GM12873 (cell line): ENCODE measurements around the gene GNB1.

Experiments used
- TF ChIP-seq, protein P1 (sequence below): IDR thresholded peaks from 2 replicates; pipeline ENCODE4 v1.5.1; 2012; ENCODE audit warnings: low read depth, mild to moderate bottlenecking, moderate library complexity, low read length, control low read depth; ENCODE audit not compliant: insufficient read depth; ENCODE audit errors: missing control alignments

The GNB1 gene

GRCh38 chr1:1788646-1789431 lies 102.0 kb downstream of the GNB1 start:
- TF ChIP-seq, protein P1, sequence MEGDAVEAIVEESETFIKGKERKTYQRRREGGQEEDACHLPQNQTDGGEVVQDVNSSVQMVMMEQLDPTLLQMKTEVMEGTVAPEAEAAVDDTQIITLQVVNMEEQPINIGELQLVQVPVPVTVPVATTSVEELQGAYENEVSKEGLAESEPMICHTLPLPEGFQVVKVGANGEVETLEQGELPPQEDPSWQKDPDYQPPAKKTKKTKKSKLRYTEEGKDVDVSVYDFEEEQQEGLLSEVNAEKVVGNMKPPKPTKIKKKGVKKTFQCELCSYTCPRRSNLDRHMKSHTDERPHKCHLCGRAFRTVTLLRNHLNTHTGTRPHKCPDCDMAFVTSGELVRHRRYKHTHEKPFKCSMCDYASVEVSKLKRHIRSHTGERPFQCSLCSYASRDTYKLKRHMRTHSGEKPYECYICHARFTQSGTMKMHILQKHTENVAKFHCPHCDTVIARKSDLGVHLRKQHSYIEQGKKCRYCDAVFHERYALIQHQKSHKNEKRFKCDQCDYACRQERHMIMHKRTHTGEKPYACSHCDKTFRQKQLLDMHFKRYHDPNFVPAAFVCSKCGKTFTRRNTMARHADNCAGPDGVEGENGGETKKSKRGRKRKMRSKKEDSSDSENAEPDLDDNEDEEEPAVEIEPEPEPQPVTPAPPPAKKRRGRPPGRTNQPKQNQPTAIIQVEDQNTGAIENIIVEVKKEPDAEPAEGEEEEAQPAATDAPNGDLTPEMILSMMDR, result peak; percentile 55

DNA sequence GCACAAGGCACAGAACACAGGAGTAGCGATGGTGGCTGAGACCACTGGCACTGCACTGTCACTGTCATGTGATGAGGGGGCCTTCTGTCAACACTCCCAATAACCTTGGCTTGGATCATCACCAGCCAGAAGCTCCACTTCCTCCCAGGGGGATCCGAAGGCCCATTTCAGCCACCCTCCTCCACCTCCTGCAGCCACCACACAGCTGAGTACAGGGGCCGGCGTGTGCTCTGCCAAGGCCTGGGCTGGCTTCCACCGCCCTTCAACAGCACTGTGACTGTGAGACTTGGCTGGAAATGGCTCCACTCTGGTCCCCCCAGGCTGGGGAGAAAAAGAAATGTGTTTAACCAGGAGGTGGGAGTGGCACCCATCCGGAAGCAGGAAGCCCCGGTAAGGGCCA lies 102.8 kb downstream of the GNB1 start:
- TF ChIP-seq, protein P1, result no peak

GRCh38 chr1:1786836-1787605 lies 103.9 kb downstream of the GNB1 start:
- TF ChIP-seq, protein P1, result no peak

GRCh38 chr1:1785666-1786065 lies 105.2 kb downstream of the GNB1 start:
- TF ChIP-seq, protein P1, result no peak

DNA sequence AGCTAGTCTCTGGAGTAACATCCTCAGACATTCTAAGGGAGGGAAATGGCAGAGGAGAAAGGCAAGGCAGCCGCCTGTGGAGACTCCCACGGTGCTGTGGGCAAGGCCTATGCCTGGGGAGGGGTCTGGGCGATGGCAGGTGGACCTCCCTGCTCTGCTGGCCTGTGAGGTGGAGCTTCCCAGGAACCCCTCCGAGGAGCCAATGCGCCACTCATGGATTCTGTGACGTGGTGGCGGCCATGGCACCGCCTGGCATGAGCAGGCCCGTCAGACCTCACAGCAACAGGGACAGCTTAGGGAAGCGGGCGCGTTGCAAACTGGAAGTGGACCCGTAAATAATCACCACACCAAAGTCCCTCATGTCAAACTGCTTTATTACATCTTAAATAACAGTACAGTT lies 106.0 kb downstream of the GNB1 start:
- TF ChIP-seq, protein P1, result no peak

- TF ChIP-seq, protein P1, result no peak
Measured at GRCh38 chr1:1783320-1783719, 107.6 kb downstream of the GNB1 start.
